SIG-M5 treated with dmso at 0.1 percent for 504 hours (cell line): ENCODE data around the gene MAGEA11.
"Not testable (repeated sequence)": the region's sequence is repeated elsewhere in the genome, so short reads cannot be mapped to it uniquely, and the experiment has no call there.

Experiments
- DNase-seq: peaks from one replicate; lab custom pipeline; 2025; ENCODE audit not compliant: unreplicated experiment; lab: John Stamatoyannopoulos, UW

The MAGEA11 gene

GRCh38 chrX:149716632-149717031, 4.8 kb downstream of the MAGEA11 start:
- DNase-seq = no peak

- DNase-seq = no peak
These were observed 5.9 kb downstream of the MAGEA11 start for GRCh38 chrX:149717803-149718202.

- no peak for DNase-seq
These were observed 6.9 kb downstream of the MAGEA11 start for GRCh38 chrX:149718757-149719156.

- no peak for DNase-seq
These were observed 8.3 kb downstream of the MAGEA11 start for GRCh38 chrX:149720021-149720689.

GRCh38 chrX:149721241-149721640, 9.4 kb downstream of the MAGEA11 start:
- DNase-seq = not testable (repeated sequence)

- DNase-seq = no peak
These were observed 9.9 kb downstream of the MAGEA11 start for GRCh38 chrX:149721778-149722177.

GRCh38 chrX:149723583-149724118, 11.8 kb downstream of the MAGEA11 start:
- not testable (repeated sequence) for DNase-seq

- not testable (repeated sequence) for DNase-seq
These were observed 15.4 kb downstream of the MAGEA11 start for GRCh38 chrX:149727308-149727707.

GRCh38 chrX:149742269-149742668, 30.4 kb downstream of the MAGEA11 start:
- DNase-seq = not testable (repeated sequence)

GRCh38 chrX:149746390-149747007, 34.6 kb downstream of the MAGEA11 start:
- DNase-seq = not testable (repeated sequence)

GRCh38 chrX:149757206-149758067, 45.6 kb downstream of the MAGEA11 start:
- DNase-seq = no peak

GRCh38 chrX:149758068-149758714, 46.3 kb downstream of the MAGEA11 start:
- no peak for DNase-seq

GRCh38 chrX:149758715-149759078, 46.8 kb downstream of the MAGEA11 start:
- DNase-seq = not testable (repeated sequence)

- DNase-seq = no peak
These were observed 48.0 kb downstream of the MAGEA11 start for GRCh38 chrX:149759824-149760223.

GRCh38 chrX:149760965-149761364, 49.1 kb downstream of the MAGEA11 start:
- no peak for DNase-seq

GRCh38 chrX:149761858-149762674, 50.2 kb downstream of the MAGEA11 start:
- DNase-seq = not testable (repeated sequence)

GRCh38 chrX:149762696-149763614, 51.1 kb downstream of the MAGEA11 start:
- no peak for DNase-seq
